Activated T-cell treated with anti-CD3 and anti-CD28 coated beads, Interleukin-2, amount 50 U/mL, for 24 hours (primary cell): Measurements from ENCODE around the gene TGFB2.

Experiments
- DNase-seq: peaks from one replicate; pipeline ENCODE4 v3.0.0-alpha.2; 2020
- H3K27ac Mint-ChIP-seq: 2 replicates; pipeline ENCODE4 v1.8.0; 2020; ENCODE audit warnings: mild to moderate bottlenecking, mixed read lengths
- H3K27me3 Mint-ChIP-seq: 2 replicates; pipeline ENCODE4 v1.8.0; 2020; ENCODE audit warnings: mixed read lengths
- H3K36me3 Mint-ChIP-seq: 2 replicates; pipeline ENCODE4 v1.8.0; 2020; ENCODE audit warnings: low read depth, mixed read lengths
- H3K4me1 Mint-ChIP-seq: 2 replicates; pipeline ENCODE4 v1.8.0; 2020; ENCODE audit warnings: low read depth, mixed read lengths
- H3K4me3 Mint-ChIP-seq: 2 replicates; pipeline ENCODE4 v1.8.0; 2020; ENCODE audit warnings: mild to moderate bottlenecking, moderate library complexity, mixed read lengths
- H3K9me3 Mint-ChIP-seq: 2 replicates; pipeline ENCODE4 v1.8.0; 2020; ENCODE audit warnings: mixed read lengths

TGFB2 gene

DNA sequence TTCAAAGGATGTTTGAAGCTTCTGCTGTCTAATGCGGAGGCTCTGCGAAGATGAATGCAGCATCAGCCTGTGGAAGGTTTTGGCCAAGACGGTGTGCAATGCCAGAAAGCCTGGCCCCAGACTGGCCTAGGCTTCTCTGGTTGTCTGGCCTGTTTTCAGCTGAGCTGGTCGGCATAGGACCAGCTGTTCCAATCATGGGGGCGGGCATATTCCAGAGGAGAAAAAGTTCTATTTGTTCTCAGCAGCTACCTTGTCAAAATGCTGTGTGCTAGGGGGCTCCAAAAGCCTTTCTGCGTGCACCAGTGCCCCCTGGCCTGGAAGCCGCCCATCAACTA lies 57.6 kb downstream of the TGFB2 start:
- H3K9me3 Mint-ChIP-seq, result no peaks in the 10 kb centered on the region
- no peak for DNase-seq
- H3K4me1 Mint-ChIP-seq, result no peaks in the 10 kb centered on the region
- no peak overlapping the region for H3K27ac Mint-ChIP-seq
- no peak overlapping the region for H3K4me3 Mint-ChIP-seq
- no peaks in the 10 kb centered on the region for H3K36me3 Mint-ChIP-seq
- peaks cover 7% of the 10 kb centered on the region for H3K27me3 Mint-ChIP-seq

DNA sequence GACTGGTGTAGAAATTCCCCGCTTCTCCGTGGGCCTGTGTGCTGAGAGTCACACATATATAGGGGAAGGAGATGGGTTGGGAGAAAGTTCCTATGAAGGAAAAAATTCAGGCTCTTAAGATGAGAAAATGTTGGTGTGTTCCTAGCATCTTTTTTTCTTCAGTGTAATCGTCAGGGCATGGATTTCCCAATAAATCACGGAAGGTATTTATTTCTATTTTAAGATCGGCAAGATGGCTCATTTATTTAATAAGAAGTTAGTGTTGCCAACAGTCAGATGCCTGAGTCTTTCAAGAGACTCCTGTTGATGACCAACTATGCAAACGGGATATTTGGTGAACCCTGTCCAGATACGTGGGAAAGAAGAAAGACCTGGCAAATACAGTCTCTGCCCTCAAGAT lies 58.2 kb downstream of the TGFB2 start:
- Mint-ChIP-seq H3K4me1 (no peaks in the 10 kb centered on the region), H3K4me3 (no peak overlapping the region), H3K27ac (no peak overlapping the region), H3K27me3 (peaks cover 7% of the 10 kb centered on the region), H3K36me3 (no peaks in the 10 kb centered on the region), H3K9me3 (no peaks in the 10 kb centered on the region)
- DNase-seq, result no peak

DNA sequence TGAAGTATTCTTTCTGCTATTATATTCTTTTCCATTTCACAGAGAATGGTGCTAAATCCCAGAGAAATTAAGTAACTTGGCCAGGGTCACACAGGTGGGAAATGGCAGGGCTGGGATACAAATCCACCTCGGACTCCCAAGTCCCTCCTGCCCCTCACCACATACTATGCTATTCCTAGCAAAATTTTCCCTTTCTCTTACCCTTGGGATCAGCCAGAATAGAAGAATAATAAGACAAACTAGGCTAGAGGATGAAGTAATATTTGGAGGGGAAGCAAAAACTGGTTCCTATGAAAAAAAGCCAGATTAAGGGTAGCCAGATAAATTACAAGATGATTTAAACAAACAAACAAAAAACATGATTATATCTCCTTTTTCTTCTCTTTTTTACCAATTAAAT lies 62.5 kb downstream of the TGFB2 start:
- Mint-ChIP-seq H3K36me3 (no peaks in the 10 kb centered on the region), H3K27me3 (peaks cover 3% of the 10 kb centered on the region), H3K4me3 (no peak overlapping the region), H3K9me3 (no peaks in the 10 kb centered on the region), H3K4me1 (no peaks in the 10 kb centered on the region), H3K27ac (no peak overlapping the region)
- no peak for DNase-seq

DNA sequence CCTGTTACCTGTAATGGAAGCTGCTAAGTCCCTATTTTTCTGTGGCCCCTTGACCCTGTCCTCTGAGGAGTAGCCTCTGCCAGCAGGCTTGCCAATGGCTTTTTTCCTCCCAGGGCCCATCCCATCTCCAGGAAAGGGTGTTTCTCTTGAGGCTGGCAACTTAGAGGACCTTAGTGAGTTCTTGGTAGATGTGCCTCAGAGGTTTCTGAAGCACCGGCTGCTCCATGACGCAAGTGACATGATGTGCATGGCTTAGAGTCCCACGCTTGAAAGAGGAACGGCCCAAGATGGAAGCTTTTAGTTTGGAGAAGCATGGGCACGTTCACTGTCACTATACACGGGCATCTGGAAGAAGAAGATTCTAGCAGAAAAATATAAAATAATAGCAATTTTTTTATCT lies 63.0 kb downstream of the TGFB2 start:
- Mint-ChIP-seq H3K27me3 (peaks cover 3% of the 10 kb centered on the region), H3K4me1 (no peaks in the 10 kb centered on the region), H3K36me3 (no peaks in the 10 kb centered on the region), H3K4me3 (no peak overlapping the region), H3K9me3 (no peaks in the 10 kb centered on the region), H3K27ac (no peak overlapping the region)
- DNase-seq, result no peak

DNA sequence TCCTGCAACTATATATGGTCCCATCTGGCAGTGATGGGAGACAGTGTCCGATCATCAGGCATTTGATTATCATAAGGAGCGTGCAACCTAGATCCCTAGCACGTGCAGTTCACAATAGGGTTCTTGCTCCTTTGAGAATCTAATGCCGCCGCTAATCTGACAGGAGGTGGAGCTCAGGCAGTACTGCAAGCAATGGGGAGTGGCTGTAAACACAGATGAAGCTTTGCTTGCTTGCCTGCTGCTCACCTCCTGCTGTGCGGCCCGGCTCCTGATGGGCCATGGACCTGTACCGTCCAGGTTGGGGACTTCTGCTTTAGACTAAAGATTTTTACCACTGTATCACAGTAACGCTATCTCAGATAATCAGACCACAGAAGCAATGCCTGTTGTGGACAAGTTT lies 63.8 kb downstream of the TGFB2 start:
- Mint-ChIP-seq H3K9me3 (no peaks in the 10 kb centered on the region), H3K4me3 (no peak overlapping the region), H3K36me3 (no peaks in the 10 kb centered on the region), H3K27ac (no peak overlapping the region), H3K27me3 (peaks cover 3% of the 10 kb centered on the region), H3K4me1 (no peaks in the 10 kb centered on the region)
- no peak for DNase-seq

DNA sequence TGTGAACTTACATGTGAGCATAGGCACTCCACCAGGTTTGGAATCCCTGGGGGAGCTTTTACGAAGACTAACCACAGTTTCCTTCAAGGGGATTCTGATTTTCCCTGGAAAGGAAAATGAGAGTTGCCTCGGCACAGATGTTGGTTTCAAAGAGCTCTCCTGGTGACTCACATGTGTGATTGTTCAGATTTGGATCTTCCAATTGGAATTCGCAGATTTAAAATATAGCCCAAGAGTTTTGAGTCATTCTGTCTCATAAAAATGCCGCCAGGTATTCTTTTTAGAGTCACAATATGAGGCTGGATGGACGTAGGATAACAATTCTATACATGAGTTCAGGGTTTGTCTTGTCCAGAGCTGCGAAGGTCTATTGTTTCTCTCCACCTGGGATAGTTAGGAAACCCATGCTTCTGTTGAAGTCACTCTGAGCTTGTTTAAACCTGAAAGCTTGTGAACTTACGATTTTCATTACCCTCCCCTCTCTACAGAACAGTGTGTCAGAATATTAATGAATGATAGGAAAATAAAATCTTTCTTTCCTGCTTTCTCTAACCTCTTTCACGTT lies 64.9 kb downstream of the TGFB2 start:
- Mint-ChIP-seq H3K27me3 (peaks cover 3% of the 10 kb centered on the region), H3K4me1 (no peaks in the 10 kb centered on the region), H3K9me3 (no peaks in the 10 kb centered on the region), H3K36me3 (no peaks in the 10 kb centered on the region), H3K4me3 (no peak overlapping the region), H3K27ac (no peak overlapping the region)
- DNase-seq, result no peak

DNA sequence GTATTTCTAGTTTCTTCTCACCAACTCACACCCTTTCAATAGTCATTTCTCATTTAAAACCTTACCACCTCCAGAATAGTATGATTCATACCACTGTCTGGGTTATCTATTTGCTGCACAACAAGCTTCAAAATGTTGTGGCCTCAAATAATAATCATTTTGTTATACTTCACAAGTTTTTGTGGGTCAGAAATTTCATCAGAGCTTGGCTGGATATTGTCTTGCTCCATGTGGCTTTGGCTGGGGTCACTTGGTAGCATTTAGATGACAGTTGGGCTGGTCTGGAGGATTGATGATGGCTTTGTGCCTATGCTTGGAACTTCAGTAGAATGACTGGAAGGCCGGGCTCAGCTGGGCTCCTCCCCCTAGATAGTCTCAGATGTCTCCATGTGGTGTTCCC lies 66.0 kb downstream of the TGFB2 start:
- no peak overlapping the region for H3K4me3 Mint-ChIP-seq
- H3K9me3 Mint-ChIP-seq, result no peaks in the 10 kb centered on the region
- no peaks in the 10 kb centered on the region for H3K36me3 Mint-ChIP-seq
- H3K27ac Mint-ChIP-seq, result no peak overlapping the region
- H3K27me3 Mint-ChIP-seq, result peaks cover 3% of the 10 kb centered on the region
- no peaks in the 10 kb centered on the region for H3K4me1 Mint-ChIP-seq
- DNase-seq, result no peak

DNA sequence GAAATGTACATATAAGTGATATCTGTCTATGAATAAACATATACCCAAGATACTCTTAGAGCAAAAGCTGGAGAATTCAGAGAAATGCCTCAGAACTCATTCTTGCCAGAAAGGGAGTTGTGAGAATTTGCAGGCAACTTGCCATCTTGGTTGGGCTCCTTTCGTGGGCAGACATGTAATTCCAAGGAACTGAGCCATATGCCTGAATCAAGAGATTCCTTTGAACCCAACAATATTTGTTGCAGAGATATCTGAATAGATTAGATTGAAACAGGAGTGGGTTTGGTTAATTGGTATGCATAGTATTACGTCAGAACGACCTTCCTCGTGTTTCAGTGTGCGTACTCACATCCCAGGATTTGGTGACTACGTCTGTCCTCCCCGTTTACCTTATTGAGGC lies 67.0 kb downstream of the TGFB2 start:
- H3K4me3 Mint-ChIP-seq, result no peak overlapping the region
- DNase-seq, result no peak
- no peaks in the 10 kb centered on the region for H3K27me3 Mint-ChIP-seq
- H3K4me1 Mint-ChIP-seq, result no peaks in the 10 kb centered on the region
- H3K9me3 Mint-ChIP-seq, result peaks cover 5% of the 10 kb centered on the region
- H3K36me3 Mint-ChIP-seq, result no peaks in the 10 kb centered on the region
- no peak overlapping the region for H3K27ac Mint-ChIP-seq

DNA sequence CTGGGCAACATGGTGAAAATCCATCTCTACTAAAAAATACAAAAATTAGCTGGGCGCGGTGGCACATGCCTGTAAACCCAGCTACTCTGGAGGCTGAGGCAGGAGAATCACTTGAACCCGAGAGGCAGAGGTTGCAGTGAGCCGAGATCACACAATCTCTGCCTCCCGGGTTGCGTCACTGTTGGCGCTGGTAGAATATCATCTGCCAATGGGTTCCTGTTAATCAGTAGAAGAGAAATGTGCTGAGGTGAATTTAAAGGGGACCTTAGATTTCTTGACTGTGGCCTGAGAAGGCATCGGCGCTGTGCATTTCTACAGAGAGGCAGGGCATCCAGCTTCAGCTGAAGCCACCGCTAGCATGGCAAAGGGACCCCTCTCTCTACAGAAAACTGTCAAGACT lies 68.0 kb downstream of the TGFB2 start:
- Mint-ChIP-seq H3K9me3 (peaks cover 6% of the 10 kb centered on the region), H3K27ac (no peak overlapping the region), H3K4me1 (no peaks in the 10 kb centered on the region), H3K27me3 (no peaks in the 10 kb centered on the region), H3K4me3 (no peak overlapping the region), H3K36me3 (no peaks in the 10 kb centered on the region)
- no peak for DNase-seq

DNA sequence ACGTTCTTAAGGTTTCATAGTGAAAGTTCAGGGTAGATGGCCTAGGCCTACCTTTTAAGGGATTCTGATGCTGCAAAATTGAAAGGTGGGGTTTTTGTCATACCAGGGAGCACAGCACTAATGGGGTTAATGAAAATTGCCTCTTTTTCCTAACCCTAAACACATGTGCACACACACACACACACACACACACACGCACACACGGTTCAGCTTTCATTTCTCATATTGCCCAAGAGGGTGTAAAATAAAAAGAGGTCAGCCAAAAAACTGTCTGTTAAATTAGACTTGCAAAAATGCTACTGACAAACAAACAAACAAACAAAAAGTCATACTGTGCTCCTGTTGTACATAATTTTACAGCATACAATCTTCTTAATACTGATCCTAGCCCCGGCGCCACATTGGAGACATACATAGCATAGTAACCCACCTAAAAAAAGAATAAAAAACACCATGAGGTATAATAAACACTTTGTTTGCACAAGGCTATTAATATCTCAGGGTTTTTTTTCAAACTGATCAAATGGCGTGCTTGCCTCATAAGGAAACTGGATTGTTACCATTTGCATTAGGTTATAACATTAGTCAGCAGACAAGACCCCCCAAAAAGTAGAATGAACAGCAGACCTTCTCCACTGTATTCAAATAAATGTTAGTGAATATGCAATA lies 69.1 kb downstream of the TGFB2 start:
- Mint-ChIP-seq H3K27me3 (no peaks in the 10 kb centered on the region), H3K4me3 (no peak overlapping the region), H3K9me3 (peaks cover 9% of the 10 kb centered on the region), H3K36me3 (no peaks in the 10 kb centered on the region), H3K27ac (no peak overlapping the region), H3K4me1 (no peaks in the 10 kb centered on the region)
- no peak for DNase-seq

DNA sequence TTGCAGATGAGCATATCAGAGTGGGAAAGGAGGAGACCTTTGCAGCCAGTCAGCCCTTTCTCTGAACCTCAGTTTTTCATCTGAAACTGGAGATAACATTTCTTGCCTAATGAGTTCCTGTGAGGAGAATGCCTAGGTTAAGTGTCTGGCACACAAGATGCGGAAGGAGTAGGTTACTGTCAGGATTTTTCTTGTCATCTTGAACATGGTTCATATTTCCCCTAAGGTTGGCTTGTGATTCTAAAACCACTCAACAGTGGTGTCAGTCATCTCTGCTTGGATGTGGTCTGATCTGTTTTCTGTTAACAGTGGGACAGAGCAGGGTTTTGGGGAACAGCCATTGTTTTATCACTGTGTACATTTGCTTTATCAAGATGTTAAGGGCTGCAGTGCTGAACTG lies 70.6 kb downstream of the TGFB2 start:
- Mint-ChIP-seq H3K9me3 (peaks cover 9% of the 10 kb centered on the region), H3K4me3 (no peak overlapping the region), H3K36me3 (no peaks in the 10 kb centered on the region), H3K27ac (no peak overlapping the region), H3K4me1 (no peaks in the 10 kb centered on the region), H3K27me3 (no peaks in the 10 kb centered on the region)
- no peak for DNase-seq

DNA sequence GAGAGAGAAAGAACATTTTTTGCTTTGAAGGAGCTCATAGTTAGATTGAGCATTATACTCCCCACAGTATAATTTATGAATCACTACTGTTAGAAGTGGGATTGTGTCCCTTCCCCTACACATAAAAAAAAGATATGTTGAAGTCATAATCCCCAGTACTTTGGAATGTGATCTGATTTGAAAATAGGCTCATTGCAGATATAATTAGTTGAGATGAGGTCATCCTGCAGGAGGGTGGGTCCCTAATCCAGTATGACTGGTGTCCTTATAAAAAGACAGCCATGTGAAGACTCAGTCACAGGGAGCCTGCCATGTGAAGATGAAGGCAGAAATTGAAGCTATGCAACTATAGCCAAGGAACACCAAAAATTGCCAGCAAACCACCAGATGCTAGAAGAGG lies 76.4 kb downstream of the TGFB2 start:
- no peaks in the 10 kb centered on the region for H3K36me3 Mint-ChIP-seq
- no peak for DNase-seq
- no peaks in the 10 kb centered on the region for H3K4me1 Mint-ChIP-seq
- no peak overlapping the region for H3K27ac Mint-ChIP-seq
- H3K27me3 Mint-ChIP-seq, result peaks cover 2% of the 10 kb centered on the region
- H3K4me3 Mint-ChIP-seq, result no peak overlapping the region
- peaks cover 9% of the 10 kb centered on the region for H3K9me3 Mint-ChIP-seq

DNA sequence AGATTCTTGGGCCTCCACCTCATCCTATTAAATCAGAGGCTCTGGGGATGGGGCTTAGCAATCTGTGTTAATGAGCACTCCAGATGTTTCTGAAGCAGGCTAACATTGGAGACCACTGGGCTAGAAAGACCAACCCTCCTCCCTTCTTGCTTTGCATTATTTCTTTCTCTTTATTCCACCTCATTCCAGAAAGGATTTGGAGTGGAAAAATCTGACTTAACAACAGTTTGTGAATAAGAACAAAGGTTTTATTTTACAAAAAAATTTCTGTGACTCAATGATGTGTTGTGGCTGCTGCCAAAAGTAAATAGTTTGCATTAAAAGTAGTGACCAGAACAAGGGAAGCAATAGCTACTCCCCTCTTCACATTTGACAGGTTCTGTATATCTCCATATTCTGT lies 79.4 kb downstream of the TGFB2 start:
- Mint-ChIP-seq H3K27me3 (peaks cover 2% of the 10 kb centered on the region), H3K4me1 (no peaks in the 10 kb centered on the region), H3K9me3 (no peaks in the 10 kb centered on the region), H3K4me3 (no peak overlapping the region), H3K27ac (no peak overlapping the region), H3K36me3 (no peaks in the 10 kb centered on the region)
- no peak for DNase-seq

DNA sequence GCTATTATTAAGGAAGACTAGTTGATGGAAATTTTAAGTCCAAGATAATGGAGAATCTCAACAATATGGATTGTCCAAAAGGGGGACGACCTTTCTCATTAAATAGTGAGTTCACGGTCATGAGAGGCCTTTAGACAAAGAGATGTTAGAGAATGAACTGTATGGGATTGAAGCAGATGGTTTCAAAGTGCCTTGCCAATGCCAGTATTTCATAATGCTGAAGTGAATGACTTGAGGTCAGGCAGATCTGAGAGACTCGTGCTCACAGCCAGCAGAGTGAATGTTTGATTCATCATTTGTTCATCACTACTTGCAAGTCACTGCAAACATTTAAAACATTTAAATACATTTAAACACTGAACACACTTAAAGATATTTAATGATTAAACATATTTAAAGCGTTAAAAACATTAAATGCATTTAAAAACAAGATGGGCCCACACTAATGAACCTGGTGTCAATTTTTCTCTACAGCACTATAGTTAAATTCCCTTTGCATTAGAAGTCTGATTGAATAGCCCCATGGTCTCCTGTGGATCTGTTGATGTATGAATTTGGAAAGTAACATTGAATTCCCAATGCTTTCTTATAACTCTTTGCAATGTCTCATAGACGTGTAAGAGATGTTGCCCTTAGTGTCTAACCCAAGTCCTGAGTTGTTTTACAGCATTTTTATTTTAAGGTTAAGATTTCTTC lies 80.7 kb downstream of the TGFB2 start:
- Mint-ChIP-seq H3K4me3 (no peak overlapping the region), H3K27ac (no peak overlapping the region), H3K27me3 (peaks cover 2% of the 10 kb centered on the region), H3K36me3 (no peaks in the 10 kb centered on the region), H3K4me1 (no peaks in the 10 kb centered on the region), H3K9me3 (no peaks in the 10 kb centered on the region)
- DNase-seq, result no peak

DNA sequence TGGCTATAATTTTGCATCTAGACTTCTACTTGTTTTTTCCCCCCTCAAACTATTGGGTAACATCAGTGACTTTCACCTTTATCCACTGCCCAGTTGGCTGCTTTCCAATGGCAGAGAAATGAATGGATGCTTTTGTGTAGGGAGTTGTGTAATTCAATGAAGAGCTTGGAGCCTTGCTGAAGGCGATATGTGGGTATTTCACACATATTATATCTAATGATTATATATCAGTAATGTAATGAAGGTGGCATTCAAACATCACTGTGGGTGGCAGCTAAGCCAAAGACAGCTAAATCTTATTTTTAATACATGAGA lies 81.2 kb downstream of the TGFB2 start:
- no peak overlapping the region for H3K4me3 Mint-ChIP-seq
- H3K4me1 Mint-ChIP-seq, result no peaks in the 10 kb centered on the region
- peaks cover 2% of the 10 kb centered on the region for H3K27me3 Mint-ChIP-seq
- no peaks in the 10 kb centered on the region for H3K9me3 Mint-ChIP-seq
- DNase-seq, result no peak
- no peak overlapping the region for H3K27ac Mint-ChIP-seq
- no peaks in the 10 kb centered on the region for H3K36me3 Mint-ChIP-seq

DNA sequence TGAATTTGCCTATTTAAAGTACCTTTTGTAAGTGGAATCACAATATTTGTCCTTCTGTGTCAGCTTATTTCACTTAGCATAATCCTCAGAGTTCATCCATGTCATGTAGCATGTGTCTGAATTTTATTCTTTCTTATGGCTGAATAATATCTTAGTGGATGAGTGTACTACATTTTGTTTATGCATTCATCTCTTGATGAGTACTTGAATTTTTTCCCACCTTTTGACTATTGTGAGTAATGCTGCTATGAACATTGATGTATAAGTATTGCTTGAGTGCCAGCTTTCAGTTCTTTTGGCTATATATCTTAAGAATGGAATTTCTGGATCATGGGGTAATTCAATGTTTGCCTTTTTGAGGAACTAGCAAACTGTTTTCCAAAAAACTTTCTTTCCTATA lies 84.2 kb downstream of the TGFB2 start:
- Mint-ChIP-seq H3K27ac (no peak overlapping the region), H3K36me3 (no peaks in the 10 kb centered on the region), H3K4me1 (no peaks in the 10 kb centered on the region), H3K9me3 (no peaks in the 10 kb centered on the region), H3K27me3 (peaks cover 6% of the 10 kb centered on the region), H3K4me3 (no peak overlapping the region)
- no peak for DNase-seq
